Spleen (tissue), 7 donors: Measurements from ENCODE around the gene CNNM3.

Experiments used
- POLR2AphosphoS5 ChIP-seq, 3 donors: sonication (generic); formaldehyde crosslinking; IDR thresholded peaks; one replicate each; pipeline ENCODE4 v1.5.1; 2017; ENCODE audit warnings: antibody characterized with exemption in 3 of 3
- TF ChIP-seq, protein P1 (sequence below), 11 experiments: fragments of 200-600 bp in 7 of 11; fragments of 450-650 bp in 4 of 11; sonication (generic) in 4 of 11; IDR thresholded peaks in 8 of 11; conservative IDR thresholded peaks in 3 of 11; 1 replicate in 7 of 11; 2 replicates in 4 of 11; pipeline versions ENCODE4 v1.4.0 to v1.8.0; 2016 to 2021; ENCODE audit warnings: antibody characterized with exemption in 11 of 11, inconsistent platforms in 4 of 11, mild to moderate bottlenecking in 1 of 11
- donor health status: DM: no; HTN: no; CAD: no; lungs with moderate emphysema.
- donor health status: DM: no; HTN: no; CAD: no.
- donor health status: DM: no; HTN: no; CAD: no.

DNA sequence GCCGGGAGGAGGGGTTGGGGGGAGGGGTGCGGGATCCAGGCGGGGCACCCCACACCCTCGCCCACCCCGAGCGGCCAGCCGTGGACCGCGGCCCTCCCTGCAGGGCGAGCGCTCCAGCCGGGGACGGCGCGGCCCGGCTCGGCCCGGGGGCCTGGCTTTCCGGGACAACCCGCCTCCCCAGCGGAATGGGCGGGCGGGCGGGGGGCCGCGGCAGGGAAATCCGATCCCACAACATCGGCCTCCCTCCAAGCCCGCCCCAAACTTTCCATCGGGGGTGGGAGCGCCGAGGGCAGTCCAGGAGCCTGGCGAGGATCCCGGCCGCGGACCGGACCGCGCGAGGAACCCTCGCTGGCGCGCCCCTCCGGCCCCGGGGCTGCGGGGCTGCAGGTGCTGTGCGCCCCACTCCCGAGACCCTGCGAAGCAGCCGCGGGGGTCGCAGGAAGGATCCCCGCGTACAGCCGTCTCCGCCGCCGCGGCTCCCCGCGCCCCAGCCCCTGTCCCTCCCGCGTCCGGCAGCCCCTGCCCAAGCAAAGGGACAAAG, 53.3 kb downstream of the CNNM3 start:
- peak in 2 of 3 donors; percentile 6 to 25 for TF ChIP-seq POLR2AphosphoS5 (IDR thresholded peaks at IDR 0.05)
- TF ChIP-seq, protein P1, sequence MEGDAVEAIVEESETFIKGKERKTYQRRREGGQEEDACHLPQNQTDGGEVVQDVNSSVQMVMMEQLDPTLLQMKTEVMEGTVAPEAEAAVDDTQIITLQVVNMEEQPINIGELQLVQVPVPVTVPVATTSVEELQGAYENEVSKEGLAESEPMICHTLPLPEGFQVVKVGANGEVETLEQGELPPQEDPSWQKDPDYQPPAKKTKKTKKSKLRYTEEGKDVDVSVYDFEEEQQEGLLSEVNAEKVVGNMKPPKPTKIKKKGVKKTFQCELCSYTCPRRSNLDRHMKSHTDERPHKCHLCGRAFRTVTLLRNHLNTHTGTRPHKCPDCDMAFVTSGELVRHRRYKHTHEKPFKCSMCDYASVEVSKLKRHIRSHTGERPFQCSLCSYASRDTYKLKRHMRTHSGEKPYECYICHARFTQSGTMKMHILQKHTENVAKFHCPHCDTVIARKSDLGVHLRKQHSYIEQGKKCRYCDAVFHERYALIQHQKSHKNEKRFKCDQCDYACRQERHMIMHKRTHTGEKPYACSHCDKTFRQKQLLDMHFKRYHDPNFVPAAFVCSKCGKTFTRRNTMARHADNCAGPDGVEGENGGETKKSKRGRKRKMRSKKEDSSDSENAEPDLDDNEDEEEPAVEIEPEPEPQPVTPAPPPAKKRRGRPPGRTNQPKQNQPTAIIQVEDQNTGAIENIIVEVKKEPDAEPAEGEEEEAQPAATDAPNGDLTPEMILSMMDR (IDR thresholded peaks at IDR 0.05 in 8 of 11, conservative IDR thresholded peaks at IDR 0.05 in 3 of 11): peak in 4 of 11 experiments; percentile 7 to 46 (median 23)
